HepG2 (cell line): ENCODE results near the gene ADAMTS16. TPM values are rescaled to one million over a fixed set of nuclear protein-coding genes. Genes with fewer than 3 reads are reported as not detected.

ENCODE experiments used
- AHR ChIP-seq: IDR thresholded peaks from 2 replicates; pipeline ENCODE4 v1.6.1; 2018; ENCODE audit warnings: missing genetic modification reagents, missing compliant biosample characterization
- AKAP8 ChIP-seq: sonication (generic); formaldehyde crosslinking; IDR thresholded peaks from 2 replicates; pipeline ENCODE4 v1.5.1; 2020; ENCODE audit warnings: mild to moderate bottlenecking, missing genetic modification reagents
- CREB1 ChIP-seq, 2 experiments: fragments of 450-650 bp in 1 of 2; IDR thresholded peaks; 2 replicates each; pipeline ENCODE4 v1.6.1; 2016 to 2017; ENCODE audit warnings: control low read depth in 1 of 2, mild to moderate bottlenecking in 1 of 2, missing compliant biosample characterization in 1 of 2, missing genetic modification characterization in 1 of 2
- EHMT2 ChIP-seq: fragments of 200-600 bp; sonication (generic); IDR thresholded peaks from 2 replicates; pipeline ENCODE4 v1.7.0; 2017; ENCODE audit warnings: antibody characterized with exemption, low read depth, low read length, borderline replicate concordance
- HHEX ChIP-seq: IDR thresholded peaks from 2 replicates; pipeline ENCODE4 v1.6.1; 2016; ENCODE audit warnings: control low read depth
- HIVEP1 ChIP-seq: sonication (generic); formaldehyde crosslinking; IDR thresholded peaks from 2 replicates; pipeline ENCODE4 v1.4.0; 2020; ENCODE audit warnings: mild to moderate bottlenecking, missing genetic modification reagents
- JARID2 ChIP-seq: sonication (generic); formaldehyde crosslinking; IDR thresholded peaks from 2 replicates; pipeline ENCODE4 v1.8.1; 2023; ENCODE audit warnings: missing genetic modification reagents, inconsistent platforms; ENCODE audit not compliant: insufficient replicate concordance
- KLF12 ChIP-seq: sonication (generic); formaldehyde crosslinking; IDR thresholded peaks from 2 replicates; pipeline ENCODE4 v1.4.0; 2020; ENCODE audit warnings: missing genetic modification reagents, borderline replicate concordance
- MED8 ChIP-seq: sonication (generic); formaldehyde crosslinking; IDR thresholded peaks from 2 replicates; pipeline ENCODE4 v1.8.1; 2023; ENCODE audit warnings: mild to moderate bottlenecking, missing genetic modification reagents; ENCODE audit not compliant: insufficient replicate concordance
- MEIS2 ChIP-seq: sonication (generic); formaldehyde crosslinking; IDR thresholded peaks from 2 replicates; pipeline ENCODE4 v1.9.0; 2021; ENCODE audit warnings: mild to moderate bottlenecking, missing genetic modification reagents
- NFKB2 ChIP-seq: sonication (generic); formaldehyde crosslinking; IDR thresholded peaks from 2 replicates; pipeline ENCODE4 v1.4.0; 2020; ENCODE audit warnings: missing genetic modification reagents, borderline replicate concordance
- POLR2AphosphoS2 ChIP-seq: IDR thresholded peaks from 2 replicates; pipeline ENCODE4 v1.6.1; 2011; ENCODE audit warnings: low read depth, low read length, improper control_type of control experiment
- ZKSCAN1 ChIP-seq: fragments of 150-350 bp; IDR thresholded peaks from 2 replicates; pipeline ENCODE4 v1.6.1; 2014; ENCODE audit warnings: low read length
- ZNF143 ChIP-seq: sonication (generic); formaldehyde crosslinking; IDR thresholded peaks from 2 replicates; pipeline ENCODE4 v1.4.0; 2020; ENCODE audit warnings: missing genetic modification reagents
- ZNF598 ChIP-seq: sonication (generic); formaldehyde crosslinking; IDR thresholded peaks from 2 replicates; pipeline ENCODE4 v1.5.1; 2020; ENCODE audit warnings: mild to moderate bottlenecking, missing genetic modification reagents, borderline replicate concordance
- ZNF7 ChIP-seq: IDR thresholded peaks from 2 replicates; pipeline ENCODE4 v1.6.1; 2016; ENCODE audit warnings: missing biosample characterization, missing genetic modification reagents
- polyA plus RNA-seq, 8 experiments: library from polyadenylated mRNA; depleted of rRNA in 3 of 8; stranded (reverse) in 7 of 8; unstranded in 1 of 8; fragments of >200 nt; fragmentation: Illumina TruSeq in 4 of 8; extraction: Trizol in 4 of 8; gene quantifications; 2 replicates each; pipeline versions ENCODE4 v1.2.1 to v1.2.3, GENCODE V29; 2011 to 2016; ENCODE audit warnings: low read depth in 4 of 8, missing spikeins in 1 of 8, mixed read lengths in 1 of 8; ENCODE audit not compliant: insufficient read depth in 1 of 8
- total RNA-seq, 5 experiments: library from RNA; depleted of rRNA; stranded (reverse); fragments of >200 nt; fragmentation: Illumina TruSeq; extraction: Trizol; gene quantifications; 2 replicates each; pipeline ENCODE4 v1.2.3, GENCODE V29; 2016; ENCODE audit warnings: low read depth in 1 of 5
- TF ChIP-seq, protein P1 (sequence below): sonication (generic); formaldehyde crosslinking; IDR thresholded peaks from 2 replicates; pipeline ENCODE4 v1.5.0; 2020; ENCODE audit warnings: missing genetic modification reagents, mild to moderate bottlenecking, borderline replicate concordance
- TF ChIP-seq, protein P2 (sequence below), 2 experiments: sonication (generic) in 1 of 2; formaldehyde crosslinking in 1 of 2; IDR thresholded peaks; 2 replicates each; pipeline versions ENCODE4 v1.6.1 to v1.9.0; 2014 to 2022; ENCODE audit warnings: antibody characterized with exemption in 1 of 2, borderline replicate concordance in 1 of 2, inconsistent platforms in 1 of 2, low read depth in 1 of 2, missing genetic modification reagents in 1 of 2
- TF ChIP-seq, protein P3 (sequence below): sonication (generic); formaldehyde crosslinking; IDR thresholded peaks from 2 replicates; pipeline ENCODE4 v1.4.0; 2020; ENCODE audit warnings: mild to moderate bottlenecking, missing genetic modification reagents, borderline replicate concordance
- TF ChIP-seq, protein P4 (sequence below): IDR thresholded peaks from 2 replicates; pipeline ENCODE4 v1.6.1; 2012; ENCODE audit warnings: inconsistent platforms

Gene ADAMTS16
- total and polyA plus RNA-seq, 2 of the 13 experiments (the other 11 are each of a cell fraction or from before 2014, with no cell fraction given) = 0.02 to 0.03 TPM

DNA sequence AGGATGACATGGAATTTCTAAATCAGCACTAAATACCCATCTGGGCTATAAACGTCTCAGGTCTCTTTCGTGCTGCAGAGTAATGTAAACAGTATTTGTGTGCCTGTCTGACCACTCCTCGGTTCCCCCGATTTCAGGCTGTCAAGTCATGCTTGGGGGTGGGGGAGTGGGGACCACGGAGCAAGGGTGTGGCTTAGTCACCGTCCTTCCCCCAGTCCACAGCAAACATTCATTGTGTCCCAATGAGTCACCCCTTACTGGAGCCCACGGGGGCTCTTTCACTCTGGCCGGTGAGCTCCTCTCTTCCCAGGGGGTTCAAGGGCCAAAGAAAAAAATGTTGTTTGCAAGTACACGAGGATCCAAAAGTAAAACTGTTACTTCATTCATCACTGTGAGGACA lies 210.0 kb downstream of the ADAMTS16 start (continued):
- TF ChIP-seq, protein P1, sequence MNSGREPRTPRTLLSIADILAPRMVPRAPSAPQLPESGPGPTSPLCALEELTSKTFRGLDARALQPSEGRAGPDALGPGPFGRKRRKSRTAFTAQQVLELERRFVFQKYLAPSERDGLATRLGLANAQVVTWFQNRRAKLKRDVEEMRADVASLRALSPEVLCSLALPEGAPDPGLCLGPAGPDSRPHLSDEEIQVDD (CRISPR knock-in tag) = no peak
- TF ChIP-seq, protein P2, sequence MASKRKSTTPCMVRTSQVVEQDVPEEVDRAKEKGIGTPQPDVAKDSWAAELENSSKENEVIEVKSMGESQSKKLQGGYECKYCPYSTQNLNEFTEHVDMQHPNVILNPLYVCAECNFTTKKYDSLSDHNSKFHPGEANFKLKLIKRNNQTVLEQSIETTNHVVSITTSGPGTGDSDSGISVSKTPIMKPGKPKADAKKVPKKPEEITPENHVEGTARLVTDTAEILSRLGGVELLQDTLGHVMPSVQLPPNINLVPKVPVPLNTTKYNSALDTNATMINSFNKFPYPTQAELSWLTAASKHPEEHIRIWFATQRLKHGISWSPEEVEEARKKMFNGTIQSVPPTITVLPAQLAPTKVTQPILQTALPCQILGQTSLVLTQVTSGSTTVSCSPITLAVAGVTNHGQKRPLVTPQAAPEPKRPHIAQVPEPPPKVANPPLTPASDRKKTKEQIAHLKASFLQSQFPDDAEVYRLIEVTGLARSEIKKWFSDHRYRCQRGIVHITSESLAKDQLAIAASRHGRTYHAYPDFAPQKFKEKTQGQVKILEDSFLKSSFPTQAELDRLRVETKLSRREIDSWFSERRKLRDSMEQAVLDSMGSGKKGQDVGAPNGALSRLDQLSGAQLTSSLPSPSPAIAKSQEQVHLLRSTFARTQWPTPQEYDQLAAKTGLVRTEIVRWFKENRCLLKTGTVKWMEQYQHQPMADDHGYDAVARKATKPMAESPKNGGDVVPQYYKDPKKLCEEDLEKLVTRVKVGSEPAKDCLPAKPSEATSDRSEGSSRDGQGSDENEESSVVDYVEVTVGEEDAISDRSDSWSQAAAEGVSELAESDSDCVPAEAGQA (IDR thresholded peaks at IDR 0.05; ENCODE audit: low read depth) = no peak
- TF ChIP-seq, protein P2 (CRISPR knock-in tag; IDR thresholded peaks at IDR 0.05; ENCODE audit: borderline replicate concordance) = no peak
- TF ChIP-seq MEIS2 = no peak
- TF ChIP-seq ZNF143 (CRISPR knock-in tag) = no peak
- TF ChIP-seq AKAP8 (CRISPR knock-in tag) = no peak
- TF ChIP-seq HHEX (CRISPR knock-in tag) = no peak
- no peak; the same call in 1 of the 2 replicates for TF ChIP-seq CREB1 (IDR thresholded peaks at IDR 0.05)
- TF ChIP-seq CREB1 (CRISPR knock-in tag; IDR thresholded peaks at IDR 0.05) = peak; percentile 31; the same call in 1 of the 2 replicates
- TF ChIP-seq AHR (CRISPR knock-in tag) = no peak
- TF ChIP-seq JARID2 (CRISPR knock-in tag) = no peak
- no peak for TF ChIP-seq EHMT2
- TF ChIP-seq HIVEP1 (CRISPR knock-in tag) = no peak
- TF ChIP-seq MED8 (CRISPR knock-in tag) = no peak
- TF ChIP-seq KLF12 = no peak
- no peak for TF ChIP-seq ZKSCAN1
- TF ChIP-seq, protein P3, sequence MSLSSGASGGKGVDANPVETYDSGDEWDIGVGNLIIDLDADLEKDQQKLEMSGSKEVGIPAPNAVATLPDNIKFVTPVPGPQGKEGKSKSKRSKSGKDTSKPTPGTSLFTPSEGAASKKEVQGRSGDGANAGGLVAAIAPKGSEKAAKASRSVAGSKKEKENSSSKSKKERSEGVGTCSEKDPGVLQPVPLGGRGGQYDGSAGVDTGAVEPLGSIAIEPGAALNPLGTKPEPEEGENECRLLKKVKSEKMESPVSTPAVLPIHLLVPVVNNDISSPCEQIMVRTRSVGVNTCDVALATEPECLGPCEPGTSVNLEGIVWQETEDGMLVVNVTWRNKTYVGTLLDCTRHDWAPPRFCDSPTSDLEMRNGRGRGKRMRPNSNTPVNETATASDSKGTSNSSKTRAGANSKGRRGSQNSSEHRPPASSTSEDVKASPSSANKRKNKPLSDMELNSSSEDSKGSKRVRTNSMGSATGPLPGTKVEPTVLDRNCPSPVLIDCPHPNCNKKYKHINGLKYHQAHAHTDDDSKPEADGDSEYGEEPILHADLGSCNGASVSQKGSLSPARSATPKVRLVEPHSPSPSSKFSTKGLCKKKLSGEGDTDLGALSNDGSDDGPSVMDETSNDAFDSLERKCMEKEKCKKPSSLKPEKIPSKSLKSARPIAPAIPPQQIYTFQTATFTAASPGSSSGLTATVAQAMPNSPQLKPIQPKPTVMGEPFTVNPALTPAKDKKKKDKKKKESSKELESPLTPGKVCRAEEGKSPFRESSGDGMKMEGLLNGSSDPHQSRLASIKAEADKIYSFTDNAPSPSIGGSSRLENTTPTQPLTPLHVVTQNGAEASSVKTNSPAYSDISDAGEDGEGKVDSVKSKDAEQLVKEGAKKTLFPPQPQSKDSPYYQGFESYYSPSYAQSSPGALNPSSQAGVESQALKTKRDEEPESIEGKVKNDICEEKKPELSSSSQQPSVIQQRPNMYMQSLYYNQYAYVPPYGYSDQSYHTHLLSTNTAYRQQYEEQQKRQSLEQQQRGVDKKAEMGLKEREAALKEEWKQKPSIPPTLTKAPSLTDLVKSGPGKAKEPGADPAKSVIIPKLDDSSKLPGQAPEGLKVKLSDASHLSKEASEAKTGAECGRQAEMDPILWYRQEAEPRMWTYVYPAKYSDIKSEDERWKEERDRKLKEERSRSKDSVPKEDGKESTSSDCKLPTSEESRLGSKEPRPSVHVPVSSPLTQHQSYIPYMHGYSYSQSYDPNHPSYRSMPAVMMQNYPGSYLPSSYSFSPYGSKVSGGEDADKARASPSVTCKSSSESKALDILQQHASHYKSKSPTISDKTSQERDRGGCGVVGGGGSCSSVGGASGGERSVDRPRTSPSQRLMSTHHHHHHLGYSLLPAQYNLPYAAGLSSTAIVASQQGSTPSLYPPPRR (CRISPR knock-in tag) = no peak; the same call in 1 of the 2 replicates
- TF ChIP-seq POLR2AphosphoS2 = no peak
- TF ChIP-seq, protein P4, sequence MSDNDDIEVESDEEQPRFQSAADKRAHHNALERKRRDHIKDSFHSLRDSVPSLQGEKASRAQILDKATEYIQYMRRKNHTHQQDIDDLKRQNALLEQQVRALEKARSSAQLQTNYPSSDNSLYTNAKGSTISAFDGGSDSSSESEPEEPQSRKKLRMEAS = no peak
- no peak for TF ChIP-seq NFKB2
- TF ChIP-seq ZNF598 (CRISPR knock-in tag) = 0 out of 2 replicates have a peak, but pooled peaks have one; percentile 66
- TF ChIP-seq ZNF7 (CRISPR knock-in tag) = no peak
